ENCODE data around the gene ERRFI1.
"Not testable (repeated sequence)": the region's sequence is repeated elsewhere in the genome, so short reads cannot be mapped to it uniquely, and the experiment has no call there.

ERRFI1 gene

GRCh38 chr1:8026153-8026975 is at the start of gene ERRFI1:
Gene ERRFI1 (minus strand): TSS chr1:8026309. CDS start chr1:8015619, 10,690 bp downstream.
- peak; percentile 97 for DNase-seq (ENCODE audit: low read depth, low spot score)

GRCh38 chr1:8075511-8076051 is 49.5 kb upstream of the ERRFI1 start:
- DNase-seq (ENCODE audit: low read depth, low spot score) = peak; percentile 51

- no peak for DNase-seq (ENCODE audit: low read depth, low spot score)
Observed at GRCh38 chr1:8073112-8073855, 47.2 kb upstream of the ERRFI1 start.

GRCh38 chr1:8070381-8070811 is 44.3 kb upstream of the ERRFI1 start:
- DNase-seq (ENCODE audit: low read depth, low spot score) = peak; percentile 86

- not testable (repeated sequence) for DNase-seq (ENCODE audit: low read depth, low spot score)
Observed at GRCh38 chr1:8069614-8070320, 43.7 kb upstream of the ERRFI1 start.

GRCh38 chr1:8065369-8065768 is 39.3 kb upstream of the ERRFI1 start:
- DNase-seq (ENCODE audit: low read depth, low spot score) = no peak

- no peak for DNase-seq (ENCODE audit: low read depth, low spot score)
Observed at GRCh38 chr1:8063298-8064036, 37.4 kb upstream of the ERRFI1 start.

- no peak for DNase-seq (ENCODE audit: low read depth, low spot score)
Observed at GRCh38 chr1:8062861-8063260, 36.8 kb upstream of the ERRFI1 start.

GRCh38 chr1:8061673-8062386 is 35.7 kb upstream of the ERRFI1 start:
- DNase-seq (ENCODE audit: low read depth, low spot score) = no peak

GRCh38 chr1:8061210-8061609 is 35.1 kb upstream of the ERRFI1 start:
- DNase-seq (ENCODE audit: low read depth, low spot score) = peak; percentile 40

GRCh38 chr1:8059161-8059622 is 33.1 kb upstream of the ERRFI1 start:
- no peak for DNase-seq (ENCODE audit: low read depth, low spot score)

GRCh38 chr1:8057779-8058178 is 31.7 kb upstream of the ERRFI1 start:
- not testable (repeated sequence) for DNase-seq (ENCODE audit: low read depth, low spot score)

GRCh38 chr1:8055973-8056372 is 29.9 kb upstream of the ERRFI1 start:
- DNase-seq (ENCODE audit: low read depth, low spot score) = no peak

GRCh38 chr1:8053878-8054567 is 27.9 kb upstream of the ERRFI1 start:
- no peak for DNase-seq (ENCODE audit: low read depth, low spot score)

- no peak for DNase-seq (ENCODE audit: low read depth, low spot score)
Observed at GRCh38 chr1:8051650-8052049, 25.5 kb upstream of the ERRFI1 start.

- DNase-seq (ENCODE audit: low read depth, low spot score) = not testable (repeated sequence)
Observed at GRCh38 chr1:8049229-8049628, 23.1 kb upstream of the ERRFI1 start.

- no peak for DNase-seq (ENCODE audit: low read depth, low spot score)
Observed at GRCh38 chr1:8047686-8048445, 21.8 kb upstream of the ERRFI1 start.

GRCh38 chr1:8047112-8047511 is 21.0 kb upstream of the ERRFI1 start:
- no peak for DNase-seq (ENCODE audit: low read depth, low spot score)

GRCh38 chr1:8046391-8046790 is 20.3 kb upstream of the ERRFI1 start:
- no peak for DNase-seq (ENCODE audit: low read depth, low spot score)

All from ELF-1 (cell line).